Ascending aorta (tissue), 2 donors: Measurements from ENCODE around the gene ESRRB. TPM values are rescaled to one million over a fixed set of nuclear protein-coding genes. Genes with fewer than 3 reads are reported as not detected.

Experiments
- DNase-seq, 2 donors: peaks; one replicate each; pipeline ENCODE4 v3.0.0-alpha.2; 2019; ENCODE audit warnings: low spot score in 2 of 2
- H3K27ac ChIP-seq, 2 donors: fragments of 200-600 bp; sonication (generic); one replicate each; pipeline ENCODE4 v1.5.1; 2016 to 2017; ENCODE audit warnings: mild to moderate bottlenecking in 1 of 2
- H3K27me3 ChIP-seq: fragments of 200-600 bp; sonication (generic); one replicate; pipeline ENCODE4 v1.5.1; 2017
- H3K36me3 ChIP-seq, 2 donors: fragments of 200-600 bp; sonication (generic); one replicate each; pipeline ENCODE4 v1.5.1; 2016
- H3K4me1 ChIP-seq, 2 donors: fragments of 200-600 bp; sonication (generic); one replicate each; pipeline ENCODE4 v1.5.1; 2016 to 2017; ENCODE audit warnings: mild to moderate bottlenecking in 1 of 2
- H3K4me3 ChIP-seq, 2 donors: fragments of 200-600 bp; sonication (generic); one replicate each; pipeline ENCODE4 v1.5.1; 2016 to 2017; ENCODE audit warnings: mild to moderate bottlenecking in 1 of 2
- H3K9me3 ChIP-seq, 2 donors: fragments of 200-600 bp; sonication (generic); one replicate each; pipeline ENCODE4 v1.5.1; 2016
- intact Hi-C: fragments of 100-400 bp; cut with DNase I; formaldehyde crosslinking; loops from one replicate; pipeline ENCODE4 v1.15.1; 2023
- total RNA-seq: library from RNA; depleted of rRNA; stranded (reverse); fragments of >200 nt; gene quantifications from one replicate; pipeline ENCODE4 v1.1.0, GENCODE V29; 2016
- TF ChIP-seq, protein P1 (sequence below), 3 experiments: fragments of 200-600 bp in 2 of 3; fragments of 450-650 bp in 1 of 3; sonication (generic) in 2 of 3; IDR thresholded peaks; one replicate each; pipeline ENCODE4 v1.5.1; 2016 to 2019; ENCODE audit warnings: antibody characterized with exemption in 3 of 3, mild to moderate bottlenecking in 1 of 3, moderate library complexity in 1 of 3

Gene ESRRB
- total RNA-seq, 1 donor from 2014 or later, result 1.6 TPM

DNA sequence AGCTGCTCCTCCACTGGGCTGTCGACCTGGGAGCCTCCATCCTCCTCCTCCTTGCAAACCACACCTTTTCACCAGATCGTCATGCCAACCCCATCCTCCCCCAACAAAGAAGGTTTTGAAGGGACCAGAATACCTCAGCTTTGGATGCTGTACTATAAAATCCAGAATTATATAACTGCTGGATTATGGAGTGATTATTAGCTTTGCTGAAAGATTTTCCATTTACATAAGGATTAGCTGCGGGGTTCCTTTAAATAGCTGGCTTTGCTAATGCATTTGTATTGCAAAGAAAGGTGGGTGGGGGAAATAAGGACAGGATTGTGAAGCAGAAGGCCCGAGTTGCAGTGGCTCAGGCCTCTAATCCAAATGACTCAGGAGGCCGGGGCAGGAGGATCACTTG is 36.6 kb downstream of the ESRRB start:
- H3K36me3 ChIP-seq, result no peaks in the 10 kb centered on the region
- no peaks in the 10 kb centered on the region for H3K9me3 ChIP-seq
- no peak overlapping the region for H3K4me3 ChIP-seq
- H3K27me3 ChIP-seq, result no peaks in the 10 kb centered on the region
- no peak overlapping the region for H3K27ac ChIP-seq
- H3K4me1 ChIP-seq, result no peaks in the 10 kb centered on the region
- intact Hi-C loops, result no loop called here
- DNase-seq, result no peak
- TF ChIP-seq, protein P1, sequence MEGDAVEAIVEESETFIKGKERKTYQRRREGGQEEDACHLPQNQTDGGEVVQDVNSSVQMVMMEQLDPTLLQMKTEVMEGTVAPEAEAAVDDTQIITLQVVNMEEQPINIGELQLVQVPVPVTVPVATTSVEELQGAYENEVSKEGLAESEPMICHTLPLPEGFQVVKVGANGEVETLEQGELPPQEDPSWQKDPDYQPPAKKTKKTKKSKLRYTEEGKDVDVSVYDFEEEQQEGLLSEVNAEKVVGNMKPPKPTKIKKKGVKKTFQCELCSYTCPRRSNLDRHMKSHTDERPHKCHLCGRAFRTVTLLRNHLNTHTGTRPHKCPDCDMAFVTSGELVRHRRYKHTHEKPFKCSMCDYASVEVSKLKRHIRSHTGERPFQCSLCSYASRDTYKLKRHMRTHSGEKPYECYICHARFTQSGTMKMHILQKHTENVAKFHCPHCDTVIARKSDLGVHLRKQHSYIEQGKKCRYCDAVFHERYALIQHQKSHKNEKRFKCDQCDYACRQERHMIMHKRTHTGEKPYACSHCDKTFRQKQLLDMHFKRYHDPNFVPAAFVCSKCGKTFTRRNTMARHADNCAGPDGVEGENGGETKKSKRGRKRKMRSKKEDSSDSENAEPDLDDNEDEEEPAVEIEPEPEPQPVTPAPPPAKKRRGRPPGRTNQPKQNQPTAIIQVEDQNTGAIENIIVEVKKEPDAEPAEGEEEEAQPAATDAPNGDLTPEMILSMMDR (IDR thresholded peaks at IDR 0.05), result no peak

DNA sequence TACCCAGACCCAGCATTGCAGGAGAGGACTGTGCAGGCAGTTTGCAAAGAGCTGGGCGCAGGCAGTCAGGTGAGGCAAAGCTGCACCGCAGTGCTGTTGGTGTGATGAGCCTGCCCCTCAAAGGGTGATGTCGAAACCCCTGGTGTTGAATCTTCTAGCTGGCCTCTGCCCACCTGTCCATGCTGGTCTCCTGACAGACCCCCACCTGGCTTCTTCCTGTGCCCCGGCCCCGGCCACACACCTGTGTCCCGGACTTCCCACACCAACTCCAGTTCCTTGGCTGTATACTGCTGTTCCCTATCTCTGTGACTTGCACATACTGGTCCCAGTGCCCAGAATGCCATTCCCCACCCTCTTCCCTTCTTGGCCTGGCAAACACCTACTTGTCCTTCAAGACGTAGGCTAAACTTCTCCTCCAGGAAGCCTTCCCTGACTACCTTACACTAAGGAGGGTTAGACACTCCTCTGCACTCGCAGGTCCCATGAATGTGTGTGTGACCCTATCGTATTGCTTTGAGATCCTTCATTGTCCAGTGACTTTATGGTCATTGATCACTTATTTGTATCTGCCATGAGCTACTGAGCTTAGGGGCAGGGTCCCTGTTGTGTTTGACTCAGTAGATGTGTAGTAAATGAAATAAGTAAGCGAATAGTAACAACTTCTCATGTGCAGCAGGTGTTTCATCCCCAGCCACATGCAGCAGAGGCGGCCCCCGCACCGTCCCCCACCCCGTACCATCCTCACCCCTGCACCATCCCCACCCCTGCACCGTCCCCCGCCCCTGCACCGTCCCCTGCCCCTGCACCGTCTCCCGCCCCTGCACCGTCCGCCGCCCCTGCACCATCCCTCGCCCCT is 37.4 kb downstream of the ESRRB start:
- no peak for DNase-seq
- Histone ChIP-seq H3K27ac (no peak overlapping the region), H3K4me1 (no peaks in the 10 kb centered on the region), H3K9me3 (no peaks in the 10 kb centered on the region), H3K4me3 (no peak overlapping the region), H3K27me3 (no peaks in the 10 kb centered on the region), H3K36me3 (no peaks in the 10 kb centered on the region)
- intact Hi-C loops, result no loop called here
- TF ChIP-seq, protein P1 (IDR thresholded peaks at IDR 0.05), result no peak

DNA sequence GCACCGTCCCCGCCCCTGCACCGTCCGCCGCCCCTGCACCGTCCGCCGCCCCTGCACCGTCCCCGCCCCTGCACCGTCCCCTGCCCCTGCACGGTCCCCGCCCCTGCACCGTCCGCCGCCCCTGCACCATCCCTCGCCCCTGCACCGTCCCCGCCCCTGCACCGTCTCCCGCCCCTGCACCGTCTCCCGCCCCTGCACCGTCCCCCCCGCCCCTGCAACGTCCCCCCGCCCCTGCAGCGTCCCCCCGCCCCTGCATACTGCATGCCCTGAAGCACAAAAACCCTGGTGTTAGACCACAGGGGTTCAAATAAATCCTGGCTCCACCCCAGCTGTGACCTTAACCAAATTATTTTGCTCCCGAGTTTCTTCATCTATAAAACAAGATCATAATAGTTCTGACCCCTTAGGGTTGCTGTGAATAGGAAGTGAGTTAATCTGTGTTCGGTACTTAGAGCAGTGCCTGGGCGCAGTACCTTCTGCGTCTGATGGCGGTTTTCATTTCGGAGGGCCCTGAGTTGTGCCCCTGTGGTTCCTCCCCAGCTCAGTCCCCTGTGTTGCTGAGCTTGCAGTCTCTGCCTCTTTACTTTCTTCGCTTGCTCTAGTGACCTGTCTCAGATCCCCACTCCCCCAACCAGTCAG is 38.1 kb downstream of the ESRRB start:
- Histone ChIP-seq H3K9me3 (no peaks in the 10 kb centered on the region), H3K27me3 (no peaks in the 10 kb centered on the region), H3K36me3 (no peaks in the 10 kb centered on the region), H3K4me3 (no peak overlapping the region), H3K27ac (no peak overlapping the region), H3K4me1 (no peaks in the 10 kb centered on the region)
- intact Hi-C loops, result no loop called here
- TF ChIP-seq, protein P1 (IDR thresholded peaks at IDR 0.05), result no peak
- no peak for DNase-seq

DNA sequence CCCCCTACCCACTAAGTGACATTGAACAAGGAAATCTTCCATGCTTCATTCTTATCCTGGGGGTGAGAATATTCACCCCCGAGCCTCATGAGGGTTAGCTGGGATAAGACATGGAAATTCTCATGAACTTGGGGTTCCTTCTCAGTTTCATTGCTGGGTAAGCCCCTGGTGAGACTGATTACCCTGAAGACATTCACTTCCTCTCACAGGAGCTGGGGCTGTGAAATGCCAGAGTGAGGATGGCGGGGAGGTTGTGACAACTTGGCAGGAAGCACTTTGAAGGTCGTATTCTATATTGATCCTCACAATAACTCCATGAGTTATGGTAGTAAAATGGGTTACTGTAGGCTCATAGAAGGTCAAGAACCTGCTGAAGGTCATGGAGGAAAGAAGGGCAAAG is 43.5 kb downstream of the ESRRB start:
- Histone ChIP-seq H3K9me3 (no peaks in the 10 kb centered on the region), H3K4me3 (no peak overlapping the region), H3K4me1 (no peaks in the 10 kb centered on the region), H3K36me3 (no peaks in the 10 kb centered on the region), H3K27ac (no peak overlapping the region), H3K27me3 (no peaks in the 10 kb centered on the region)
- TF ChIP-seq, protein P1 (IDR thresholded peaks at IDR 0.05), result no peak
- DNase-seq, result no peak
- intact Hi-C loops, result no loop called here

DNA sequence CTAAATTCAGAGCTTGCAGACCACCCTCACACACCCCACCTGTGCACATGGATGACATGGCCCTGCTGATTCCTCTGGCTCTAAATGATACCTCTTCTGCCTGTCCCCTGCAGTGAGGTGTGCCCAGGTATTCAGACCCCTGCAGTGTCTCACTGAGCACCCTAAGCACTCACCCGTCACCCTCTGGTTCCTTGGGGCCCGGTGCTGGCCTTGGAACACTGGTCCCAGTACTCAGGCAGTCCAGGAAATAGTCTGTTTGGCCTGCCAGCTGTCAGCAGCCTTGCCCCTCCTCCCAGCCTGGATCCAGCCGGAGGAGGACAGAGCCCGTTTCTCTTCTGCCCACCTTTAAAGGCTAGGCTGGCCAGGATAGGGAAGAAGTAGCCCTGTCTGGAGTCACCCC is 44.9 kb downstream of the ESRRB start:
- Histone ChIP-seq H3K4me3 (no peak overlapping the region), H3K27ac (no peak overlapping the region), H3K27me3 (no peaks in the 10 kb centered on the region), H3K36me3 (no peaks in the 10 kb centered on the region), H3K4me1 (no peaks in the 10 kb centered on the region), H3K9me3 (no peaks in the 10 kb centered on the region)
- no peak for DNase-seq
- TF ChIP-seq, protein P1 (IDR thresholded peaks at IDR 0.05), result no peak
- intact Hi-C loops, result no loop called here
